ENCODE measurements around the gene SYTL3.

GRCh38 chr6:158707821-158708195, 58.0 kb downstream of the SYTL3 start:
- no peak for TF ChIP-seq EZH2phosphoT487 (IDR thresholded peaks at IDR 0.05; ENCODE audit: borderline replicate concordance, low read length)
- TF ChIP-seq, protein P1, sequence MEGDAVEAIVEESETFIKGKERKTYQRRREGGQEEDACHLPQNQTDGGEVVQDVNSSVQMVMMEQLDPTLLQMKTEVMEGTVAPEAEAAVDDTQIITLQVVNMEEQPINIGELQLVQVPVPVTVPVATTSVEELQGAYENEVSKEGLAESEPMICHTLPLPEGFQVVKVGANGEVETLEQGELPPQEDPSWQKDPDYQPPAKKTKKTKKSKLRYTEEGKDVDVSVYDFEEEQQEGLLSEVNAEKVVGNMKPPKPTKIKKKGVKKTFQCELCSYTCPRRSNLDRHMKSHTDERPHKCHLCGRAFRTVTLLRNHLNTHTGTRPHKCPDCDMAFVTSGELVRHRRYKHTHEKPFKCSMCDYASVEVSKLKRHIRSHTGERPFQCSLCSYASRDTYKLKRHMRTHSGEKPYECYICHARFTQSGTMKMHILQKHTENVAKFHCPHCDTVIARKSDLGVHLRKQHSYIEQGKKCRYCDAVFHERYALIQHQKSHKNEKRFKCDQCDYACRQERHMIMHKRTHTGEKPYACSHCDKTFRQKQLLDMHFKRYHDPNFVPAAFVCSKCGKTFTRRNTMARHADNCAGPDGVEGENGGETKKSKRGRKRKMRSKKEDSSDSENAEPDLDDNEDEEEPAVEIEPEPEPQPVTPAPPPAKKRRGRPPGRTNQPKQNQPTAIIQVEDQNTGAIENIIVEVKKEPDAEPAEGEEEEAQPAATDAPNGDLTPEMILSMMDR (IDR thresholded peaks at IDR 0.05; ENCODE audit: low read depth, low read length, poor library complexity, severe bottlenecking) = no peak

All from DOHH2 (cell line).